HepG2 (cell line): ENCODE measurements around the gene KCNH6.

Source experiments
- ASH2L ChIP-seq: fragments of 300-600, 200-600 bp; sonication (generic); IDR thresholded peaks from 2 replicates; pipeline ENCODE4 v1.7.0; 2017; ENCODE audit warnings: low read depth, mild to moderate bottlenecking, moderate library complexity, mixed read lengths, low read length; ENCODE audit not compliant: insufficient read length
- EZH2 ChIP-seq: conservative IDR thresholded peaks from 2 replicates; pipeline ENCODE4 v1.6.1; 2012; ENCODE audit warnings: mild to moderate bottlenecking, low read depth, low read length, moderate library complexity
- ZNF3 ChIP-seq: IDR thresholded peaks from 2 replicates; pipeline ENCODE4 v1.7.0; 2017; ENCODE audit warnings: inconsistent platforms
- ZNF629 ChIP-seq: sonication (generic); formaldehyde crosslinking; conservative IDR thresholded peaks from 2 replicates; pipeline ENCODE4 v1.5.0; 2020; ENCODE audit warnings: missing genetic modification reagents
- ZNF7 ChIP-seq: IDR thresholded peaks from 2 replicates; pipeline ENCODE4 v1.6.1; 2016; ENCODE audit warnings: missing biosample characterization, missing genetic modification reagents
- ZNF713 ChIP-seq: sonication (generic); formaldehyde crosslinking; IDR thresholded peaks from 2 replicates; pipeline ENCODE4 v1.4.0; 2020; ENCODE audit warnings: mild to moderate bottlenecking, missing genetic modification reagents
- TF ChIP-seq, protein P1 (sequence below): sonication (generic); formaldehyde crosslinking; IDR thresholded peaks from 2 replicates; pipeline ENCODE4 v1.5.0; 2020; ENCODE audit warnings: mild to moderate bottlenecking, missing genetic modification reagents, moderate library complexity

DNA sequence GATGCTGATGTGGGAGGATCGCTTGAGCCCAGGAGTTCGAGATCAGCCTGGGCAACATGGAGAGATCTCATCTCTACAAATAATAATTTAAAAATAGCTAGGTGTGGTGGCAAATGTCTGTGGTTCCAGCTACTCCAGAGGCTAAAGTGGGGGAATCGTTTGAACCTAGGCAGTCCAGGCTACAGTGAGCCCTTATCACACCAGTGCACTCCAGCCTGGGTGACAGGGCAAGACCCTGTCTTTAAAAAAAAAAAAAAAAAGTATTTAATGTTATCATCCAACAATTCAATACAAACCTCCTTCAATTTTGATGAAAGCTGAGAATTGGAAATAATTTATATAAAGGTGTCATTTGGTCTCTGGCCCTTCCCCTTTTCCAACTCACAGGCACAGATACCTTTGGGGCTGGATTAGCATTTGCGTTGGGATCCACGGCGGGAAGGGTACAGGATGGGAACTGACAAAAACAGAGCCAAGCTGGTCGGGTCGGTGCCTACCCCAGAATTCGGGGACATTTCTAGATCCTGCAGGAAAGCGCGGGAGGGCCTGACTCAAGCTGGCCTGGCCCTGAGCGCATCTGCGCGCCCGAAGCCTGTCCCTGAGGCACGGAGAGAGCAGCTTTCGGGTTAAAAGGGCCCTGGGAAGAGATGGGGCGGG, 26.3 kb downstream of the KCNH6 start:
- TF ChIP-seq ZNF3 (CRISPR knock-in tag) = 0 out of 2 replicates have a peak, but pooled peaks have one; percentile 19
- no peak for TF ChIP-seq ASH2L
- no peak for TF ChIP-seq ZNF629
- no peak for TF ChIP-seq EZH2
- no peak for TF ChIP-seq ZNF7
- TF ChIP-seq, protein P1, sequence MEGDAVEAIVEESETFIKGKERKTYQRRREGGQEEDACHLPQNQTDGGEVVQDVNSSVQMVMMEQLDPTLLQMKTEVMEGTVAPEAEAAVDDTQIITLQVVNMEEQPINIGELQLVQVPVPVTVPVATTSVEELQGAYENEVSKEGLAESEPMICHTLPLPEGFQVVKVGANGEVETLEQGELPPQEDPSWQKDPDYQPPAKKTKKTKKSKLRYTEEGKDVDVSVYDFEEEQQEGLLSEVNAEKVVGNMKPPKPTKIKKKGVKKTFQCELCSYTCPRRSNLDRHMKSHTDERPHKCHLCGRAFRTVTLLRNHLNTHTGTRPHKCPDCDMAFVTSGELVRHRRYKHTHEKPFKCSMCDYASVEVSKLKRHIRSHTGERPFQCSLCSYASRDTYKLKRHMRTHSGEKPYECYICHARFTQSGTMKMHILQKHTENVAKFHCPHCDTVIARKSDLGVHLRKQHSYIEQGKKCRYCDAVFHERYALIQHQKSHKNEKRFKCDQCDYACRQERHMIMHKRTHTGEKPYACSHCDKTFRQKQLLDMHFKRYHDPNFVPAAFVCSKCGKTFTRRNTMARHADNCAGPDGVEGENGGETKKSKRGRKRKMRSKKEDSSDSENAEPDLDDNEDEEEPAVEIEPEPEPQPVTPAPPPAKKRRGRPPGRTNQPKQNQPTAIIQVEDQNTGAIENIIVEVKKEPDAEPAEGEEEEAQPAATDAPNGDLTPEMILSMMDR = no peak
- TF ChIP-seq ZNF713 = no peak
